Stimulated activated naive CD4-positive, alpha-beta T cell treated with Interleukin-2 at 50 U/mL for 16 hours (primary cell): ENCODE measurements around the gene GPAT3.
A peak's percentile ranks its signal among the peaks of the same experiment; 100 is the strongest.
"Not testable (repeated sequence)": the region's sequence is repeated elsewhere in the genome, so short reads cannot be mapped to it uniquely, and the experiment has no call there.

Experiments
- DNase-seq: peaks from one replicate; lab custom pipeline; 2025; lab: John Stamatoyannopoulos, UW

The GPAT3 gene

DNA sequence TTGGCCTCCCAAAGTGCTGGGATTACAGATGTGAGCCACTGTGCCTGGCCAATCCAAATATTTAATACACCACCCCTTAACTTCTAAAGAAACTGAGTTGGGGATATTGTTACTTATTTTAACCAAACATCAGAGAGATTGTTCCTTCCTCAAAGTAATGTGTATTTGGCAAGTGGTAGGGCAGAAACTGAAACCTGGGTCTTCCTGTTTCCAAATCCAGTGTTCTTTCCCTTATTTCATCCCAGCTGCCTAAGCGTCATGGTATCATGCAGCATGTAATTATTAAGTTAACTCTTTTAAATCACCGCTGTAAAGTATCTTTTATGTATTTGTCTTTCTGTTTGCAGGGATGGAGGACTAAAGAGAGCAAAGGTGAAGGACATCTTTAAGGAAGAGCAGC is 68.4 kb downstream of the GPAT3 start:
- no peak for DNase-seq

DNA sequence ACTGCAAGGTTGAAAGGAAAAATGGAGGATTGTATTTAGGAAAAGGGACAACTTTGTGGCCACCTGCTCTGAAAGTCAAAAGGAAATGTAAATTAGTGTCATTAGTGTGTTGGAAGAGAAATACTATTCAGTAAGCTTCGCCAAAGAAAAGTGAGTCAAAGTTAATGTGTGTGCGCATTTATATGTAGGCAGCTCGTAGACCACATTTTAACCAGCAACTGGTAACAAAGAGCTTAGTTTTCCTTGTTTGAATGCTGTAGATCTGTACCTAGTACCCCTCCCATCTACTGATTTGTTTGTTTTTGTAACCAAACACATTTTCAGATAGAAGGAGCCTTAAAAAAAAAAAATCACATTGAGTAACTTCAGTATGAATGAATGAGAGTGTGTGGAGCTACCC is 69.3 kb downstream of the GPAT3 start:
- DNase-seq: no peak

- DNase-seq: no peak
Measured at GRCh38 chr4:83605744-83606172, 69.8 kb downstream of the GPAT3 start.

DNA sequence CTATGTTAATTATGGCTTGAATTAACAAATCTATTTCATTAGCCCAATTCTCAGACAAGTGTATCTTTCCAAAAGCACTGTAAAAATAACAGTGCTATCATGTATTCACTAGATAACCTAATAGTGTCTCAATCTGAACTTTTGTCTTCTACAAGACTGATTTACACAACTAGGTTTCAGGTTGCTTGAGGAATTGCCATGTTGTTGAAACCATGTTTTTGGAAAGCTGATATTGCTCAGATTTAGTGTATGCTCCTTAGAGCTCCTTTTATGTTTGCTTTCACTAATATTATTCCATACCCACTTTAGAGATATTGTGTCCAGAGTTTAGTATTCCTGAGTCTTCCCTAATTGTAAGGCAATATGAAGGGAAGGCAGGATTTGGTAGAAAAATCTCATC is 70.6 kb downstream of the GPAT3 start:
- DNase-seq: no peak

GRCh38 chr4:83606898-83607297 is 71.0 kb downstream of the GPAT3 start:
- no peak for DNase-seq

GRCh38 chr4:83609365-83609764 is 73.5 kb downstream of the GPAT3 start:
- DNase-seq: no peak

- DNase-seq: no peak
Measured at GRCh38 chr4:83610729-83611128, 74.8 kb downstream of the GPAT3 start.

GRCh38 chr4:83613023-83613422 is 77.1 kb downstream of the GPAT3 start:
- DNase-seq: no peak

DNA sequence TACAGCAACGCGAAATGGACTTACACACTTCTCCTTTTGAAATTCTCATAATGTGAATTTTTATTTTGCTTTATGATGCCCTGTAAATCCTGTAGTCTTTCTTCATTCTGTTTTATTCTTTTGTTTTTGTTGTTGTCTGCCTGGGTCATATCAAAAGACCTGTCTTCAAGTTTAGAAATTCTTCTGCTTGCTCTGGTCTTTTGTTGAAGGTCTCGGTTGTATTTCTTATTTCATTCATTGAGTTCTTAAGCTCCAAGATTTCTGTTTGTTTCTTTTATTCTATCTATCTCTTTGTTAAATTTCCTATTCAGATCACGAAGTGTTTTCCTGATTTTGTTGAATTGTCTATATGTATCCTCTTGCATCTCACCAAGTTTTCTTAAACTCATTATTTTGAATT is 78.1 kb downstream of the GPAT3 start:
- no peak for DNase-seq

DNA sequence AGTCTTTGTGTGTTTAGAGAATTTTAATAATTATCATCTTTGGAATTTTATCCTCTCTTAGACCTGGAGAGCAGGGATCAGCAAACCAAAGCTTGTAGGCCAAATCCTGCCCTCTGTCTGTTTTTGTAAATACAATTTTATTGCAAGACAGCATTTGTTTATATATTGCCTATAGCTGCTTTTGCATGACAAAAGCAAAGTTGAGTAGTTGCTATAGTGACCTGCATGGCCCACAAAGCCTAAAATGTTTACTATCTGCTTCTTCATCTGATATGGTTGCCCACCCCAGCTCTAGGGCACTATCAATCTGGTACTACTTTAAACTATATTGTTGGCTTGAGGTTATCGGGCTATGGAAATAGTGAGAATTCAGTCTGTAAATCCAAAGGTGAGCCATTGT is 80.3 kb downstream of the GPAT3 start:
- DNase-seq: no peak

DNA sequence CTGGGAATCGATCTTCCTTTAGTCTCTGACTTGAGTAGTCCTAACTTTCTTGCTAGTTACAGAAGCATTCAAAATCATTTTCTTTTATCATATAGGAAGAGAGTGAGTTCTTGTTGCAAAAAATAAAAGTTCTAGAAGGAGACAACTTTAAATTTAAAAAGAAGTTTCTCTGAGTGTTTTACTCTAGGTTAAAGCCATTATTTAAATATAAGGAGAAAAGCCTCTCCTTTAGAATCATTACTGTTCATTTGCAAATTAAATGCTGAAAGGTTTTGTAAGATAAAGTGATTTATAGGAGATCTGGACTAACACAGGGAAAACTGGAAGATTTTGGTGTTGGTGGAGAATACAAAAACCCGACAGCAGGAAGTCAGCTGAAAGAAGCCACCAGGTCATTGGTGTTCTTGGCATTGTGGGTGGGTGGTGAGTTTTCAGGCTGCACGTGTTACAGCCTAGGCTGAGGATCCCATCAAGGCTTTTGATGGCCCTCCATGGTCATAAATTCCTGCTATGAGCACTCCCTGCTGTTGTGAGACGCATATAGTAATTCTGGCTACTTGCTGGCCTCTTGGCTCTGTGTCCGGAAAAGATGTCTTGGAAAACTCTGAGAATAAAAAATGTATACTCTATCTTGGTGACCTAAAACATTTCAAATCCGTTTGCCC is 81.6 kb downstream of the GPAT3 start:
- DNase-seq: no peak

DNA sequence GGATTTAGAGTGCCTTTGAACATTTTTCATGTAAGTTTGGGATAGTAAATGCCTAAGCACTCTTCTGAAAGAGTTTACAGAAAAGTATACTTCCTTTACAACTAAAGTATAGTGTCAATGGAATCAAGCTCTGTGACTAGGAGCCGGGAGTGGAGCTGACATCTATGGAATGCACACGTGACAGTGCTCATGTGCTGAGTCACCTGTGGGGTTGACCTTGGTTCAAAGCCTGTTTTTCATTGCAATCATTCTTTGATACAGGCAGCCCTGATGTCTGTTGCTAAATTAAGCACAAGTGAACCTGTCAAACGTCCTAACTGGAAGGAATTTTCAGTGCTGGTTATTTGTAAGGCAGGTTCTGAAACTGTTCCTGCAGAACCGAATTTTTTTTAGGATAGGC is 82.5 kb downstream of the GPAT3 start:
- no peak for DNase-seq

- DNase-seq: no peak
Measured at GRCh38 chr4:83618991-83619645, 83.2 kb downstream of the GPAT3 start.

DNA sequence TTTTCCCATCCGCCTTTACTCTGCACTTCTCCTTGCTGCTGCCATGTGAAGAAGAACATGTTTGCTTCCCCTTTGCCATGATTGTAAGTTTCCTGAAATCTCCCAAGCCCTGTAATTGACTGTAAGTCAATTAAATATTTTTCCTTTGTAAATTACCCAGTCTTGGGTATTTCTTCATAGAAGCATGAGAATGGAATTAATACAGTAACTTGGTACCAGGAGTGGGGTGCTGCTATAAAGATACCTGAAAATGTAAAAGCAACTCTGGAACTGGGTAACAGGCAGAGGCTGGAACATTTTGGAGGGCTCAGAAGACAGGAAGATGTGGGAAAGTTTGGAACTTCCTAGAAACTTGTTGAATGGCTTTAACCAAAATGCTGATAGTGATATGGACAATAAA is 86.2 kb downstream of the GPAT3 start:
- not testable (repeated sequence) for DNase-seq

- DNase-seq: no peak
Measured at GRCh38 chr4:83625821-83626220, 89.9 kb downstream of the GPAT3 start.

DNA sequence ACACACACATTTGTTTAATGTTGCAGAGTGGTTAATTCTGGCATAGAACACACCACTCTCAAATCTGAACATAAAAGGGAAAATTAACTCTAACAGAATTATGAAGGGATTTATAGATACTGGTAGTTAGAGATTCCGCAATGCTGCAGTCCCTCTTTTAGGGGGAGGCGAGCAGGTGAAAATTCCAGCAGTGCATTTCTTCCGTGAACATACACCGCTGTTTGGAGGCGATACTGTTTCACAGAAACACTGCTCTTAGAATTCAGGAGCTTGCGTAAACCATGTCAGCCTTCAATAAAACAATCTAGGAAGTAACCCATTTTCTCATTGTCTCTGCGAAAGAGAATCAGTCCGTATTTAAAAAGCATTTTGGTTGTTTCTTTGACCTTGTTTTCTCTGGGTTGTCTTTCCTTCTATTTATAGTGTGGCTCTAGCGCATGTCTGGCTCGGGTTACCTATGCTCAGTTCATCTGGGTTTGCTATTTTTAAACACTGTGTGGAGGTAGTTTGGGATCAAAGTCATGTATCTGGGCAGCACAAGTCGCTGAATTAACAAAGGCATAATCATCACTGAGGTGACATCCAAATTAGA is 90.4 kb downstream of the GPAT3 start:
- DNase-seq: no peak

DNA sequence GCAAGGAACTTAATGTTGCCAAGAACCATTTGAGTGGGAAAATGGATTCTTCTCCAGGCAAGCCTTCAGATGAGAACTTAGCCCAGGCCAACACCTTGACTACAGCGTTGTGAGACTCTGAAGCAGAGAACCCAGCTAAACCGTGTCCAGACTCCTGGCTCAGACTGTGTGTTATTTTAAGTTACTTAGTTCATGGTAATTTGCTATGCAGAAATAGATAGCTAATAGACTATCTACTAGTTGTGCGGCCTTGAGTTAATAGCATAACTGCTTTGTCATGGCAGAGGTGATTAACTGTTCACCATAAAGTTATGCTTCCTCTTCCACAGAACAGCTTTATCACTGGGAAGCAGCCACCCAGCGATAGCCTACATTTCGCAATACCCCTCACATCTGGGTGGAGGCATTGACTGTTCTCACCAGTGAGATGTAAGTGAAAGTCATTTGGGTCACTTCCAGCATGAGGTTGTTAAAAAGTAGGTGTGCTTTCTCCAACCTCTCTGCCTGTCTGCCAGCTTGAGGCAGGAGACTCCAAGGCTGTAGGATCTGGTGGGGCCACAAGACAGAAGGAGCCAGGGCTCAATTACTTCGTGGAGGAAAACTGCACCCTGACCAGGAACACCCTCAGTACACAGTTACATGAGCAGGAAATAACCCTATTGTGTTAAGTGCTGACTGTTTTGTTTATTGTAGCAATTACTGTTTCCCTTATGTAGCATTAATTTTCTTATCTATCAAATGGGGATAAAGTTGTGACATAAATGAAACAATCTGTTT is 94.2 kb downstream of the GPAT3 start:
- no peak for DNase-seq

DNA sequence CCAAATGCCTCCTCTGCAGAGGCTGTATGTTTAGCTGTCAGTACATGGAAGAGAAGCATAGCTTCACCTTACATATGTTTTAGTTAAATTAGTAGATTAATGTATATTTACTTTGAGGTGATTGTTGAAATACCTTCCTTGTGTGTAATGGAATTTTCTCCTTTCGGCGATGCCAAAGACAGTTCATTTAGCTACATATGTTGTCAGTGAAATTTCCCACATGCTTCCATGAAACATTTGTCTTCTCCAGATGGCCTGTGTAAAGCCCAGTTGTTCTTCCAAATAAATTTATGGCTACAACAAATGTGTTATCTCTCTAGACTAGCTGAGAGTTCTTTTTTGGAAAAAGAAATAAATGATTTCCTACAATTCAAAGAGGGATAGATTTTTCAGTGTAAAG is 95.2 kb downstream of the GPAT3 start:
- DNase-seq: no peak

GRCh38 chr4:83636930-83637329 is 101.0 kb downstream of the GPAT3 start:
- no peak for DNase-seq

DNA sequence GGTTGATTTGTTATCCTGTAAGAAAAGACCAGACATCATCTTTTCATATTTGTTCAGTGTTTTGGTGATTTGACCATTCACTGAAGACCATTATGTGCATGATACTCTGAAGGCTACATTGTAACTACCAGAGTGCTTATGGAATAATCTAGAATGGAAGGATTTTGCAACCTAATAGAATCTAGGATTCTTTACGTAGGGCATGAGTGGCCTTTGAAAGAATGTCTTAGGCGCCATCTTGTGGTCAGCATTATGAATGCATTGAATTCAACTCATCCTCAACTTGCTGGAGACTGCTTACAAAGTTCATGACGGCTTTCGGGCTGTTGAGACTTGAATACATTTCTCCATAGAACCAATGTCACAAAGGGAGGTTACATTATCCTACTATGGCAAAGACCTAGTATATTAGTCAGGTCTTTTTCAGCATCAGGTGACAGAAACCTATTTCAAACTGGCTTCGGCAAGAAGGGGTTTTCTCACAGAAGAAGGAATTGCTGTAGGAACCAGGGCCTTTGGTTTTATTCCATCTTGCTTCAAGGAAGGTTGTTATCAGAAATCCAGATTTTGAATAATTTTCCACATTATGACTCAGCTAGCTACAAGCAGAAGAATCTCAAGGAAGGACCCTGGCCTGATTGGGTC is 104.1 kb downstream of the GPAT3 start:
- DNase-seq: peak; percentile 25

- DNase-seq: no peak
Measured at GRCh38 chr4:83643036-83643435, 107.1 kb downstream of the GPAT3 start.
